ENCODE results near the gene PDE8B. TPM values are rescaled to one million over a fixed set of nuclear protein-coding genes. Genes with fewer than 3 reads are reported as not detected.
A peak's percentile ranks its signal among the peaks of the same experiment; 100 is the strongest.

Gene PDE8B
- total RNA-seq, 1 experiment from 2014 or later = 0.54 TPM

- TF ChIP-seq, protein P1, sequence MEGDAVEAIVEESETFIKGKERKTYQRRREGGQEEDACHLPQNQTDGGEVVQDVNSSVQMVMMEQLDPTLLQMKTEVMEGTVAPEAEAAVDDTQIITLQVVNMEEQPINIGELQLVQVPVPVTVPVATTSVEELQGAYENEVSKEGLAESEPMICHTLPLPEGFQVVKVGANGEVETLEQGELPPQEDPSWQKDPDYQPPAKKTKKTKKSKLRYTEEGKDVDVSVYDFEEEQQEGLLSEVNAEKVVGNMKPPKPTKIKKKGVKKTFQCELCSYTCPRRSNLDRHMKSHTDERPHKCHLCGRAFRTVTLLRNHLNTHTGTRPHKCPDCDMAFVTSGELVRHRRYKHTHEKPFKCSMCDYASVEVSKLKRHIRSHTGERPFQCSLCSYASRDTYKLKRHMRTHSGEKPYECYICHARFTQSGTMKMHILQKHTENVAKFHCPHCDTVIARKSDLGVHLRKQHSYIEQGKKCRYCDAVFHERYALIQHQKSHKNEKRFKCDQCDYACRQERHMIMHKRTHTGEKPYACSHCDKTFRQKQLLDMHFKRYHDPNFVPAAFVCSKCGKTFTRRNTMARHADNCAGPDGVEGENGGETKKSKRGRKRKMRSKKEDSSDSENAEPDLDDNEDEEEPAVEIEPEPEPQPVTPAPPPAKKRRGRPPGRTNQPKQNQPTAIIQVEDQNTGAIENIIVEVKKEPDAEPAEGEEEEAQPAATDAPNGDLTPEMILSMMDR (IDR thresholded peaks at IDR 0.05; ENCODE audit: unreplicated experiment) = no peak
- CTCF ChIA-PET = interaction anchor here (0.8 kb wide), 1 partner anchor 15 kb away, joined by 3 read pairs; no protein-coding TSS in a partner anchor
- no peak for DNase-seq
- Mint-ChIP-seq H3K4me3 (ENCODE audit: low read depth, unreplicated experiment) (no peak overlapping the region), H3K27ac (ENCODE audit: unreplicated experiment) (no peak overlapping the region), H3K36me3 (ENCODE audit: insufficient read depth, unreplicated experiment) (no peaks in the 10 kb centered on the region), H3K4me1 (ENCODE audit: low read depth, unreplicated experiment) (peaks cover 22% of the 10 kb centered on the region), H3K27me3 (ENCODE audit: unreplicated experiment) (no peaks in the 10 kb centered on the region), H3K9me3 (ENCODE audit: low read depth, unreplicated experiment) (peaks cover 3% of the 10 kb centered on the region)
- no TSS peak for BruUV-seq (replicated peaks)
- intact Hi-C loops (cut with micrococcal nuclease; ENCODE audit: unreplicated experiment) = no loop called here
These were observed 42.8 kb upstream of the PDE8B start for GRCh38 chr5:77167695-77168121.

GRCh38 chr5:77168161-77168878, 42.2 kb upstream of the PDE8B start:
- peak overlapping the region; percentile 51 for H3K27ac Mint-ChIP-seq (ENCODE audit: unreplicated experiment)
- H3K36me3 Mint-ChIP-seq (ENCODE audit: insufficient read depth, unreplicated experiment) = no peaks in the 10 kb centered on the region
- H3K27me3 Mint-ChIP-seq (ENCODE audit: unreplicated experiment) = no peaks in the 10 kb centered on the region
- intact Hi-C loops (cut with micrococcal nuclease; ENCODE audit: unreplicated experiment) = no loop called here
- BruUV-seq (replicated peaks) = no TSS peak
- TF ChIP-seq, protein P1 (IDR thresholded peaks at IDR 0.05; ENCODE audit: unreplicated experiment) = no peak
- peaks cover 3% of the 10 kb centered on the region for H3K9me3 Mint-ChIP-seq (ENCODE audit: low read depth, unreplicated experiment)
- CTCF ChIA-PET = interaction anchor here (0.6 to 1.2 kb wide), 3 partner anchors 14 to 269 kb away, joined by 3 read pairs; no protein-coding TSS in a partner anchor
- DNase-seq = no peak
- H3K4me3 Mint-ChIP-seq (ENCODE audit: low read depth, unreplicated experiment) = no peak overlapping the region
- H3K4me1 Mint-ChIP-seq (ENCODE audit: low read depth, unreplicated experiment) = peaks cover 22% of the 10 kb centered on the region

DNA sequence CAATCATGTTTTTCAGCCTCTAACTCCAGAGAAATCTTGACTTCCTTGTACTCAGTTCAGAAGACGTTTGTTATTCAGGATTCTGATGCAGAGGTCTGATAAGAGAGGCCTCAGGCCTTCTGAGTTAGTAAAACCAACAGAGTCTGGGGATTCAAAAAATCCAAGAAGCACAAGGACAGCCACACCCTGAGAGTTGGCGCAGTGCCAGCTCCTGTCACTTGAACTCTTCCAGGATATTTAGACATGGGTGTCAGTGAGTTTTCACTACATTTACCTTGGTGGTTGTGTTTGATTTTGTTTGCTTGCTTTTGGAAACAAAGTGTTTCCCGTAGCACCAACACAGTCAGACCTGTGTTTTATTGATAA, 41.6 kb upstream of the PDE8B start:
- BruUV-seq (replicated peaks) = no TSS peak
- H3K4me1 Mint-ChIP-seq (ENCODE audit: low read depth, unreplicated experiment) = peaks cover 22% of the 10 kb centered on the region
- CTCF ChIA-PET = interaction anchor here (0.6 to 1.2 kb wide), 2 partner anchors 25 to 268 kb away, joined by 3 read pairs; no protein-coding TSS in a partner anchor
- H3K9me3 Mint-ChIP-seq (ENCODE audit: low read depth, unreplicated experiment) = peaks cover under 1% of the 10 kb centered on the region
- intact Hi-C loops (cut with micrococcal nuclease; ENCODE audit: unreplicated experiment) = no loop called here
- H3K27me3 Mint-ChIP-seq (ENCODE audit: unreplicated experiment) = no peaks in the 10 kb centered on the region
- peak overlapping the region; percentile 51 for H3K27ac Mint-ChIP-seq (ENCODE audit: unreplicated experiment)
- peak; percentile 66 for DNase-seq
- no peaks in the 10 kb centered on the region for H3K36me3 Mint-ChIP-seq (ENCODE audit: insufficient read depth, unreplicated experiment)
- TF ChIP-seq, protein P1 (IDR thresholded peaks at IDR 0.05; ENCODE audit: unreplicated experiment) = no peak
- H3K4me3 Mint-ChIP-seq (ENCODE audit: low read depth, unreplicated experiment) = no peak overlapping the region

- no peak for DNase-seq
- CTCF ChIA-PET = no interaction called here
- H3K36me3 Mint-ChIP-seq (ENCODE audit: insufficient read depth, unreplicated experiment) = no peaks in the 10 kb centered on the region
These were observed 40.1 kb upstream of the PDE8B start for GRCh38 chr5:77170196-77170890.

More at GRCh38 chr5:77170196-77170890, 40.1 kb upstream of the PDE8B start:
- no TSS peak for BruUV-seq (replicated peaks)
- intact Hi-C loops (cut with micrococcal nuclease; ENCODE audit: unreplicated experiment) = no loop called here
- H3K27ac Mint-ChIP-seq (ENCODE audit: unreplicated experiment) = no peak overlapping the region
- peaks cover 22% of the 10 kb centered on the region for H3K4me1 Mint-ChIP-seq (ENCODE audit: low read depth, unreplicated experiment)
- TF ChIP-seq, protein P1 (IDR thresholded peaks at IDR 0.05; ENCODE audit: unreplicated experiment) = no peak
- H3K9me3 Mint-ChIP-seq (ENCODE audit: low read depth, unreplicated experiment) = no peaks in the 10 kb centered on the region
- H3K27me3 Mint-ChIP-seq (ENCODE audit: unreplicated experiment) = no peaks in the 10 kb centered on the region
- no peak overlapping the region for H3K4me3 Mint-ChIP-seq (ENCODE audit: low read depth, unreplicated experiment)
